Astrocyte (in vitro differentiated cells and primary cell): ENCODE results near the gene GGACT. TPM values are rescaled to one million over a fixed set of nuclear protein-coding genes. Genes with fewer than 3 reads are reported as not detected.

Source experiments
- DNase-seq: peaks from one replicate; pipeline ENCODE4 v3.0.0-alpha.2; 2010; ENCODE audit warnings: low read depth
- FAIRE-seq: peaks from 2 replicates; lab custom pipeline; 2011; peaks lifted over from hg19 to GRCh38; lab: Jason Lieb, UNC
- H2AFZ ChIP-seq: 2 replicates; pipeline ENCODE4 v1.6.0; 2012; ENCODE audit warnings: low read depth, low read length, inconsistent platforms
- H3K27ac ChIP-seq: 2 replicates; pipeline ENCODE4 v1.5.1; 2011; ENCODE audit warnings: low read depth, low read length, inconsistent platforms
- H3K27me3 ChIP-seq: 2 replicates; pipeline ENCODE4 v1.6.0; 2011; ENCODE audit warnings: low read length, inconsistent platforms; ENCODE audit not compliant: insufficient read depth
- H3K36me3 ChIP-seq: 2 replicates; pipeline ENCODE4 v1.5.1; 2011; ENCODE audit warnings: low read length, inconsistent platforms; ENCODE audit not compliant: insufficient read depth
- H3K4me1 ChIP-seq: 2 replicates; pipeline ENCODE4 v1.5.1; 2011; ENCODE audit warnings: low read length, inconsistent platforms; ENCODE audit not compliant: insufficient read depth
- H3K4me2 ChIP-seq: 2 replicates; pipeline ENCODE4 v1.6.0; 2012; ENCODE audit warnings: low read length, inconsistent platforms
- H3K4me3 ChIP-seq: 2 replicates; pipeline ENCODE4 v1.5.1; 2011; ENCODE audit warnings: low read depth, mild to moderate bottlenecking, low read length, inconsistent platforms; ENCODE audit not compliant: insufficient read depth
- H3K79me2 ChIP-seq: 2 replicates; pipeline ENCODE4 v1.6.0; 2012; ENCODE audit warnings: mild to moderate bottlenecking, low read length, inconsistent platforms; ENCODE audit not compliant: insufficient read depth
- H3K9ac ChIP-seq: 2 replicates; pipeline ENCODE4 v1.6.0; 2012; ENCODE audit warnings: mild to moderate bottlenecking, low read length, inconsistent platforms
- H3K9me3 ChIP-seq: 2 replicates; pipeline ENCODE4 v1.5.1; 2012; ENCODE audit warnings: low read depth, mild to moderate bottlenecking, low read length, inconsistent platforms; ENCODE audit not compliant: insufficient read depth
- H4K20me1 ChIP-seq: 2 replicates; pipeline ENCODE4 v1.6.0; 2012; ENCODE audit warnings: low read length, inconsistent platforms; ENCODE audit not compliant: insufficient read depth
- H3K27ac Mint-ChIP-seq: one replicate; pipeline ENCODE4 v1.8.0; 2021; ENCODE audit warnings: mild to moderate bottlenecking, mixed read lengths; ENCODE audit not compliant: unreplicated experiment
- H3K27me3 Mint-ChIP-seq: one replicate; pipeline ENCODE4 v1.8.0; 2021; ENCODE audit warnings: low read depth, mixed read lengths; ENCODE audit not compliant: unreplicated experiment
- H3K36me3 Mint-ChIP-seq: one replicate; pipeline ENCODE4 v1.8.0; 2021; ENCODE audit warnings: low read depth, mixed read lengths; ENCODE audit not compliant: unreplicated experiment
- H3K4me1 Mint-ChIP-seq: one replicate; pipeline ENCODE4 v1.8.0; 2021; ENCODE audit warnings: low read depth, mixed read lengths; ENCODE audit not compliant: unreplicated experiment
- H3K4me3 Mint-ChIP-seq: one replicate; pipeline ENCODE4 v1.8.0; 2021; ENCODE audit warnings: mild to moderate bottlenecking, moderate library complexity, mixed read lengths; ENCODE audit not compliant: unreplicated experiment
- H3K9me3 Mint-ChIP-seq: one replicate; pipeline ENCODE4 v1.8.0; 2021; ENCODE audit warnings: mild to moderate bottlenecking, mixed read lengths; ENCODE audit not compliant: unreplicated experiment
- CTCF ChIP-seq: IDR thresholded peaks from 2 replicates; pipeline ENCODE4 v1.5.1; 2011; ENCODE audit warnings: low read depth, mild to moderate bottlenecking, inconsistent platforms, low read length, moderate library complexity; ENCODE audit not compliant: insufficient read depth
- EZH2 ChIP-seq: IDR thresholded peaks from 2 replicates; pipeline ENCODE4 v1.6.1; 2012; ENCODE audit warnings: mild to moderate bottlenecking, low read length, inconsistent platforms; ENCODE audit not compliant: insufficient read depth
- total RNA-seq: library from RNA; stranded (reverse); gene quantifications from 2 replicates; pipeline ENCODE4 v1.2.1, GENCODE V29; 2021

The GGACT gene
- total RNA-seq, 1 donor from 2014 or later, result 7.7 TPM

GRCh38 chr13:100503622-100504021 lies 85.0 kb downstream of the GGACT start:
- Histone ChIP-seq H3K79me2 (no peaks in the 10 kb centered on the region), H3K9me3 (no peaks in the 10 kb centered on the region), H2AFZ (no peak overlapping the region), H4K20me1 (no peaks in the 10 kb centered on the region), H3K27me3 (no peaks in the 10 kb centered on the region), H3K4me2 (no peak overlapping the region), H3K36me3 (no peaks in the 10 kb centered on the region), H3K4me1 (peaks cover 4% of the 10 kb centered on the region), H3K27ac (no peak overlapping the region), H3K4me3 (no peak overlapping the region), H3K9ac (no peak overlapping the region)
- peaks cover 10% of the 10 kb centered on the region for H3K4me1 Mint-ChIP-seq
- H3K27ac Mint-ChIP-seq, result no peak overlapping the region
- H3K9me3 Mint-ChIP-seq, result no peaks in the 10 kb centered on the region
- H3K4me3 Mint-ChIP-seq, result no peak overlapping the region
- FAIRE-seq, result no peak
- no peak for TF ChIP-seq CTCF
- no peak for TF ChIP-seq EZH2
- no peak for DNase-seq
- H3K27me3 Mint-ChIP-seq, result no peaks in the 10 kb centered on the region
- H3K36me3 Mint-ChIP-seq, result no peaks in the 10 kb centered on the region

GRCh38 chr13:100502446-100502845 lies 86.1 kb downstream of the GGACT start:
- Histone ChIP-seq H3K4me1 (peaks cover 4% of the 10 kb centered on the region), H3K9me3 (no peaks in the 10 kb centered on the region), H3K36me3 (no peaks in the 10 kb centered on the region), H3K4me2 (no peak overlapping the region), H3K4me3 (no peak overlapping the region), H4K20me1 (no peaks in the 10 kb centered on the region), H3K9ac (no peak overlapping the region), H3K79me2 (no peaks in the 10 kb centered on the region), H2AFZ (no peak overlapping the region), H3K27me3 (no peaks in the 10 kb centered on the region), H3K27ac (no peak overlapping the region)
- Mint-ChIP-seq H3K4me3 (no peak overlapping the region), H3K27me3 (no peaks in the 10 kb centered on the region), H3K4me1 (peaks cover 14% of the 10 kb centered on the region), H3K27ac (no peak overlapping the region), H3K36me3 (no peaks in the 10 kb centered on the region), H3K9me3 (no peaks in the 10 kb centered on the region)
- FAIRE-seq, result no peak
- TF ChIP-seq EZH2, result no peak
- DNase-seq, result peak; percentile 33

- Mint-ChIP-seq H3K27me3 (no peaks in the 10 kb centered on the region), H3K4me3 (no peak overlapping the region), H3K4me1 (peaks cover 15% of the 10 kb centered on the region), H3K27ac (peak overlapping the region; percentile 64), H3K9me3 (no peaks in the 10 kb centered on the region), H3K36me3 (peaks cover 4% of the 10 kb centered on the region)
- H3K27ac ChIP-seq, result peak overlapping the region; percentile 4
- H3K79me2 ChIP-seq, result no peaks in the 10 kb centered on the region
- TF ChIP-seq EZH2 (no peak), CTCF (no peak)
- no peak overlapping the region for H2AFZ ChIP-seq
- FAIRE-seq (no peak), DNase-seq (peak; percentile 71)
- H3K9me3 ChIP-seq, result no peaks in the 10 kb centered on the region
- H3K36me3 ChIP-seq, result no peaks in the 10 kb centered on the region
- no peaks in the 10 kb centered on the region for H4K20me1 ChIP-seq
- H3K4me3 ChIP-seq, result no peak overlapping the region
- no peaks in the 10 kb centered on the region for H3K27me3 ChIP-seq
- H3K4me1 ChIP-seq, result peaks cover 4% of the 10 kb centered on the region
- H3K4me2 ChIP-seq, result no peak overlapping the region
- H3K9ac ChIP-seq, result no peak overlapping the region
Measured at GRCh38 chr13:100497389-100497788, 91.2 kb downstream of the GGACT start.
